Stimulated activated CD8-positive, alpha-beta memory T cell treated with anti-CD3 and anti-CD28 coated beads, Interleukin-4, amount 100 ng/mL, for 48 hours (primary cell): ENCODE results near the gene EIF3K.

Experiments used
- DNase-seq: peaks from one replicate; pipeline ENCODE4 v3.0.0-alpha.2; 2020

Gene EIF3K

DNA sequence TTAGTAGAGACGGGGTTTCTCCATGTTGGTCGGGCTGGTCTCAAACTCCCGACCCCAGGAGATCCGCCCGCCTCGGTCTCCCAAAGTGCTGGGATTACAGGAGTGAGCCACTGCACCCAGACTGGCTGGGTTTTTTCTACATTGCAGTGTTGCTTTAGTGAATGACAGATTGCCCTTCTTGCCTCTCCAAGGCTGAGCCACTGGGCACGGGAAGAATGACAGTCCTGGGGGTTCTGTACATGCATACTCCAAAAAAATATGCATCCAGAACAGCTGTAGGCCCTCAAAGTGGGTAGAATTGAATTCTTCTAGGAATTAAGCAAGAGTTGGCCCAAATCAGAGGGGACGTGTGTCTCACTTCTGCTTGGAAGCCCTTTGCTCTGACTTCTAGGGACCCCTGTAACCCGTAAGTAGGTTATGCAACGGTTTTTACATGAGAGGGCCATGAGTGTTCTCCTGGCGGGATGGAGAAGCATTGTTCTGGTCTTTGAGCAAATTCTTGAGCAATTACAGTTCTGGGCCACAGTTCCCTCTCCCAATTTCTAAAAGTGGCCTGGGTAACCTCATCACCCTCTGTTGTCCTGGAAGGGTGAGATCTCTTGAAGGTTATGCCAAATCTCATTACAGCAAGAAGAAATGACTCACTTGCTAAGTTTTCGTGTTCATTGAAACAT, 32.1 kb downstream of the EIF3K start:
- no peak for DNase-seq

DNA sequence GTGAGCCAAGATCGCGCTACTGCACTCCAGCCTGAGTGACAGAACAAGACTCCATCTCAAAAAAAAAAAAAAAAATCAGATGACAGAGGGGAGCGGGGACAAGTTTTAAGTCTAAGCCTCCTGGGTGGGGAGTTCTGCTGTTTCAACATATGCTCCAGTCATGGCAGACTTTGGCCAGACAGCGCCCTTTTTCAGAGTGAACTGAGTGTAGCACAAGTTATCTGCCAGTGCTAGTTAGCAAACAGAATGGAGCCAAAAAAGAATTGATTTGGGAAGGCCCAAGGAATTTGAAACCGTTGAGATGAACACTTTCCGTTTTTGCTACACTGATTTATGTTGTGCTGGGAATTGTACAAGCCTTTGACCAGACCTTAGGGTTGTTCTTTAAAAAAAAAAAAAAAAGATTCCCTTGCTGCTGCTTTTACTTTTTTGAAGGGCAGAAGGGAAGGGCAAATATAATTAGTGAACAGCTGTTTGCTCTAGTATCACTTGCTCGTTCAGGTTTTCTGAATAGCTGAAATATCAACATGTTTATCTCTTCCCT, 34.1 kb downstream of the EIF3K start:
- DNase-seq: no peak

- DNase-seq: no peak
Measured at GRCh38 chr19:38654628-38655055, 35.7 kb downstream of the EIF3K start.

GRCh38 chr19:38655148-38655824, 36.3 kb downstream of the EIF3K start:
- DNase-seq: peak; percentile 65

GRCh38 chr19:38656171-38656981, 37.4 kb downstream of the EIF3K start:
- DNase-seq: no peak

- DNase-seq: no peak
Measured at GRCh38 chr19:38657633-38658222, 38.7 kb downstream of the EIF3K start.

GRCh38 chr19:38658462-38659306, 39.7 kb downstream of the EIF3K start:
- no peak for DNase-seq

GRCh38 chr19:38660724-38661123, 41.7 kb downstream of the EIF3K start:
- no peak for DNase-seq

DNA sequence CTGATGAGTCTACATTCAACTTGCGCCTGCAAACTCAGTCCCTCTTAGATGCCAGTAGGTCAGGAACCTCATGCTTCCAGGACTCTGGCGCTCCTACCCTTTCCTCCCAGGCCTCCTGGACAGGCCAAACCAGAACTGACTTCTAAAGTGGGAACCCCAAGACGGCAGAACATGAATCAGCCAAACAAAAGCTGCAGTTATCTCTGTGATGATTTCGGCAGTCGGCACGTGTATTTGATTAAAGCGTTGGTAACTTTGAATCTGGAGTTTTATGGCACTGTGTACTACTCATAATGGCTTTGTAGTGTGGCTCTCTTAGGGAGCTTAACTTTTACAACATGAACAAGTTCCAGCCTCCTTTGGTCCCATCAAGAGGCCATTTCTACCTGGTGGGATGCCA, 42.1 kb downstream of the EIF3K start:
- DNase-seq: no peak

- no peak for DNase-seq
Measured at GRCh38 chr19:38661996-38662395, 43.0 kb downstream of the EIF3K start.

- no peak for DNase-seq
Measured at GRCh38 chr19:38662537-38663155, 43.7 kb downstream of the EIF3K start.

GRCh38 chr19:38663156-38663651, 44.2 kb downstream of the EIF3K start:
- no peak for DNase-seq

DNA sequence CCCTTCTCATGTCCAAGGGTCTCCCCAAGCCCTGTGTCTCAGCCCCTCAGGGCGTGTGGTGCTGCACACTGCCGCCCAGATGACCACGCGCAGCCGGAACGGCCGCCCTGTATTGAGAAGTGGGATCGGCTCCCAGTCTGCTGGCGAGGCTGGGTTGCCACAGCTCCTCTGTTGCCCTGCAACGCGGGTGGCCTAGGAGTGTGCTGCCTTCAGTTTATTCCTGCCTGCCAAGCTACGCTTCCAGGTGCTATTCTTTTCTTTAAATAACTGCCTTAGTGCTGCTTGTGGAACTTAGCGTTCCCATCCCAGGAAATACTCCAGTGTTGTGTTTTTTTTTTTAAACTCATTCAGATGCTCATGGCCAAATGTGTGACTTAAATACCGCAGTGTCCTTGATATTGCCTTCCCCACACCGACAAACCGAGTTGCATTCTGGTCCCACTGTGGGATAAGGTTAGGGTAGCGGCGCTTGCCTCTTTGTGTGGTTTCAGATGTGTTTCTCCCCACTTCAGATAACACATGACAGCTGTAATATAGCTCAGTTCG, 45.0 kb downstream of the EIF3K start:
- DNase-seq: no peak

- DNase-seq: no peak
Measured at GRCh38 chr19:38664503-38665211, 45.7 kb downstream of the EIF3K start.

DNA sequence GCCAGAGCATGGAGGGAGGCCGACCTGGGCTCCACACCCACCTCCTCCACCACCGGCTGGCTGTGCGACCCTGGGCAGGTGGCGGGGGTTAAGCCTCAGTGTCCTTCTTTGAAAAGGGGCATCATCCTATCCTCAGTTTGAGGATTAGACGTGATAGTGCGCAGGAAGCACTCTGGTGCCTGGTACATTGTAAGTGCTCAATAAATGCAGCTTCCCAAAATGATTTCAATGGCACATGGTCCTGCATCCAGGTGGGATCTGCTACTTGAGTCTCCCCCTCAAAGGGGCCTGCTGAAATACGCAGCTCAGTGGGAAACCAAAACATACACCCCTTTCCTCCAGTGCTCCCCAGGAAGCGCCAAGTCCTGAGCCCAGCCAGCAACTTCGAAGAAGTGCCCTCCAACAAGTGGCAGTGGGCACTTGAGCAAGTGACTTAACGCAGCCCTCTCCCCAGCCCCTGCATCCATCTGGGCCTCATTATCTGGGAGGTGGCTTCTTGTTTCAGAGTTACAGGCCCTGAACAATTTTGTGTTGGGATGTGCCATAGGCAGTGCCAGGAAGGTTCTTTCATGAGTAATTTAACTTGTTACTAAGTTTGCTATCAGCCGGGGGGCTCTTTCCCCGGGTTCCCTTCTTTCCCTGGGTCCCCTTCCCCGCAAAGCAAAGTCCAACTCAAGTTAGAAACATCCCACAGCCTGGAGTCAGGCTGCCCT, 46.4 kb downstream of the EIF3K start:
- DNase-seq: no peak

DNA sequence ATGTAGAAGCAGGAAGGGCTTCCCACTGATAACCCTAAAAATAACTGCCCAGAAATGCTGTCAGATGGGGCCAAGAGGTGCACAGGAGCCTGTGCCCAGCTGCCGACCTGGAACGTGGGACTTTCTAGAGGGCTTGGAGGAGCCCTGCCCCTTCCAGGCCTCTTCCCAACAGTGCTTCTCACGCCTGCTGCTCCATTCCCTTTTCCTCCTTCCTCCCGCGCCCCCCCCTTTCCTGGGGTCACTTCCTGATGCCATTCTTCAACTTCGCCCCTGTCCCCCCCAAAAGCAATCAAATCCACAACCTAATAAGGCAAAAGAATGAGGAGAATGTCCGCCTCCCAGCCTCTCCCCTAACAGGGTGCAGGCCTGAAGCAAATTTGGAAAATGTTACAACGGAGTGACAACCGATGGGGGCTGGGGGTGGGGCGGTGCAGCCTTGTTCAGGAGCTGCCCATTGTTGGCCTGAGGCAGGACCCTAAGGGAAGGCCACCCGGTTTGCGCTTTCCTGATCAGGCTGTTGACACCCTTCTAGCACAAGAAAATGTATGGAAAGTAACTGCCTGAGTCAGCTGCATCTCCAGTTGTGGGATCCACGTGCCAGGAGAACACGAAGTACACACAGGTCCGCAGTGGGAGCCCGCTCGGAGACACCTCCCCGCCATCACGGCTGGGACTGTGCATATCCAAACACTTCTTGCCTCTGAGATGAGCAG, 47.1 kb downstream of the EIF3K start:
- DNase-seq: no peak

GRCh38 chr19:38666663-38667511, 47.9 kb downstream of the EIF3K start:
- DNase-seq: peak; percentile 42

DNA sequence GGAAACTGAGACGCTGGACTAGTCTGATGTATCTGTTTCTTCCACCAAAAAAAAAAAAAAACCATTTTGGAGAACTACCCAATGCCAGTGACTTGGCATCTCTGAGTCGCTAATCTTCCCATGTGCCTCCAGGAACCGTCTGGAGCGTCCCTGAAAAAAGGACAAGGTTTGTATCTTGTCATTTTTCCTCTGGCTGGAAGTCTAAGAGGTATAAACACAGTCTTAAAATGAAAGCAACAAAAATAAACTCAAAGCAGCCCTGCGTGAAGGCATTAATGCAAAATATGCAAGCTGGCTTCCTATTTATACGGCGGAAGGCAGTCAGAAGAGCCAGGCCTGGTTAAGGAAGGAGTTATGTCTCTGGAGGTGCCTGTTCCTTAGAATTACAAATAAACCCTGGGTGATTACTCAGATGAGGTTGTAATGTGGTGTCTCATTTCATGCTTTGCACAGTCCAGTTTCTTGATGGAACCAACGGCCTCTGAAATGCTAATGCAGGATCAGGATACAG, 48.7 kb downstream of the EIF3K start:
- no peak for DNase-seq
